Vagina (tissue), 2 donors: ENCODE measurements around the gene SLC17A3. TPM values are rescaled to one million over a fixed set of nuclear protein-coding genes. Genes with fewer than 3 reads are reported as not detected.

ENCODE experiments used
- DNase-seq, 2 donors: peaks; one replicate each; pipeline ENCODE4 v3.0.0-alpha.2; 2017; ENCODE audit errors: extremely low spot score in 2 of 2
- H3K27ac ChIP-seq: fragments of 200-600 bp; sonication (generic); one replicate; pipeline ENCODE4 v1.5.1; 2019
- H3K27me3 ChIP-seq: fragments of 200-600 bp; sonication (generic); one replicate; pipeline ENCODE4 v1.5.1; 2019
- H3K36me3 ChIP-seq, 2 donors: fragments of 200-600 bp; sonication (generic); one replicate each; pipeline ENCODE4 v1.5.1; 2017 to 2019
- H3K4me1 ChIP-seq: fragments of 200-600 bp; sonication (generic); one replicate; pipeline ENCODE4 v1.5.1; 2019
- H3K4me3 ChIP-seq, 2 donors: fragments of 200-600 bp; sonication (generic); 1 replicate in 1 of 2; 2 replicates in 1 of 2; pipeline ENCODE4 v1.5.1; 2016 to 2019
- H3K9me3 ChIP-seq: fragments of 200-600 bp; sonication (generic); one replicate; pipeline ENCODE4 v1.5.1; 2019
- POLR2A ChIP-seq, 2 donors: fragments of 450-650 bp; IDR thresholded peaks; one replicate each; pipeline ENCODE4 v1.6.1; 2017; ENCODE audit warnings: antibody characterized with exemption in 2 of 2, mild to moderate bottlenecking in 2 of 2, moderate library complexity in 2 of 2
- POLR2AphosphoS5 ChIP-seq, 2 donors: sonication (generic); formaldehyde crosslinking; IDR thresholded peaks; one replicate each; pipeline ENCODE4 v1.9.0; 2017; ENCODE audit warnings: antibody characterized with exemption in 2 of 2, mild to moderate bottlenecking in 2 of 2, low read depth in 1 of 2; ENCODE audit not compliant: insufficient read depth in 1 of 2
- intact Hi-C: fragments of 100-400 bp; cut with DNase I; formaldehyde crosslinking; loops from one replicate; pipeline ENCODE4 v1.15.1; 2023
- total RNA-seq: library from RNA; depleted of rRNA; stranded (reverse); fragments of >200 nt; gene quantifications from one replicate; pipeline ENCODE4 v1.2.3, GENCODE V29; 2016
- TF ChIP-seq, protein P1 (sequence below), 3 experiments: fragments of 450-650 bp in 2 of 3; fragments of 200-600 bp in 1 of 3; sonication (generic) in 1 of 3; IDR thresholded peaks; one replicate each; pipeline ENCODE4 v1.5.1; 2017 to 2019; ENCODE audit warnings: antibody characterized with exemption in 3 of 3, mild to moderate bottlenecking in 2 of 3, moderate library complexity in 2 of 3

Gene SLC17A3
- total RNA-seq, 1 donor from 2014 or later, result not detected

GRCh38 chr6:25903467-25904099, 29.5 kb upstream of the SLC17A3 start:
- DNase-seq, result no peak

GRCh38 chr6:25902071-25902470, 28.0 kb upstream of the SLC17A3 start:
- Histone ChIP-seq H3K27me3 (no peaks in the 10 kb centered on the region), H3K27ac (no peak overlapping the region), H3K4me1 (no peaks in the 10 kb centered on the region), H3K4me3 (no peak overlapping the region), H3K36me3 (no peaks in the 10 kb centered on the region), H3K9me3 (no peaks in the 10 kb centered on the region)
- intact Hi-C loops, result no loop called here
- no peak for DNase-seq
- TF ChIP-seq POLR2AphosphoS5 (IDR thresholded peaks at IDR 0.05; ENCODE audit: insufficient read depth in 1 of 2, low read depth in 1 of 2) (no peak), POLR2A (IDR thresholded peaks at IDR 0.05) (no peak)
- TF ChIP-seq, protein P1, sequence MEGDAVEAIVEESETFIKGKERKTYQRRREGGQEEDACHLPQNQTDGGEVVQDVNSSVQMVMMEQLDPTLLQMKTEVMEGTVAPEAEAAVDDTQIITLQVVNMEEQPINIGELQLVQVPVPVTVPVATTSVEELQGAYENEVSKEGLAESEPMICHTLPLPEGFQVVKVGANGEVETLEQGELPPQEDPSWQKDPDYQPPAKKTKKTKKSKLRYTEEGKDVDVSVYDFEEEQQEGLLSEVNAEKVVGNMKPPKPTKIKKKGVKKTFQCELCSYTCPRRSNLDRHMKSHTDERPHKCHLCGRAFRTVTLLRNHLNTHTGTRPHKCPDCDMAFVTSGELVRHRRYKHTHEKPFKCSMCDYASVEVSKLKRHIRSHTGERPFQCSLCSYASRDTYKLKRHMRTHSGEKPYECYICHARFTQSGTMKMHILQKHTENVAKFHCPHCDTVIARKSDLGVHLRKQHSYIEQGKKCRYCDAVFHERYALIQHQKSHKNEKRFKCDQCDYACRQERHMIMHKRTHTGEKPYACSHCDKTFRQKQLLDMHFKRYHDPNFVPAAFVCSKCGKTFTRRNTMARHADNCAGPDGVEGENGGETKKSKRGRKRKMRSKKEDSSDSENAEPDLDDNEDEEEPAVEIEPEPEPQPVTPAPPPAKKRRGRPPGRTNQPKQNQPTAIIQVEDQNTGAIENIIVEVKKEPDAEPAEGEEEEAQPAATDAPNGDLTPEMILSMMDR (IDR thresholded peaks at IDR 0.05), result no peak

More at GRCh38 chr6:25903467-25904099, 29.5 kb upstream of the SLC17A3 start:
- H3K27me3 ChIP-seq, result no peaks in the 10 kb centered on the region
- no peaks in the 10 kb centered on the region for H3K36me3 ChIP-seq
- no peaks in the 10 kb centered on the region for H3K4me1 ChIP-seq
- intact Hi-C loops, result no loop called here
- TF ChIP-seq, protein P1 (IDR thresholded peaks at IDR 0.05), result no peak
- no peak for TF ChIP-seq POLR2A (IDR thresholded peaks at IDR 0.05)
- no peak for TF ChIP-seq POLR2AphosphoS5 (IDR thresholded peaks at IDR 0.05; ENCODE audit: insufficient read depth in 1 of 2, low read depth in 1 of 2)
- H3K9me3 ChIP-seq, result no peaks in the 10 kb centered on the region
- no peak overlapping the region for H3K27ac ChIP-seq
- no peak overlapping the region for H3K4me3 ChIP-seq

DNA sequence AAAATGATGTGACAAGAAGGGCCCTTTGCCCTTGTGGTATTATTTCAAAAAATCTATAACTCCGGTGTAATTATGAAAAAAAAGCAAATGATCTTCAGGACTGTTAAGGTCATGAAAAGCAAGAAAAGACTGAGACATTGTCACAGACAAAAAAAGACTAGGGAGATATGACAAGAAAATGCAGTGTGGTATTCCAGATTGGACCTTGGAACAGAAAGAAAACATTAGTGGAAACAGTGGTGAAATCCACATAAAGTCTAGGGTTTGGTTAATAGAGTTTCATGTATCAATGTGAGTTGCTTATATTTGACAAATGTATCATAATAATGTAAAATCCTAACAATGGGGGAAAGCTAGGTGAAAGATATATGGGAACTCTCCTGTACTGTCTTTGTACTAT, 26.8 kb upstream of the SLC17A3 start:
- no peaks in the 10 kb centered on the region for H3K27me3 ChIP-seq
- intact Hi-C loops, result no loop called here
- no peak overlapping the region for H3K4me3 ChIP-seq
- H3K36me3 ChIP-seq, result no peaks in the 10 kb centered on the region
- no peak overlapping the region for H3K27ac ChIP-seq
- no peaks in the 10 kb centered on the region for H3K9me3 ChIP-seq
- no peaks in the 10 kb centered on the region for H3K4me1 ChIP-seq
- DNase-seq, result no peak
- no peak for TF ChIP-seq POLR2A (IDR thresholded peaks at IDR 0.05)
- TF ChIP-seq, protein P1 (IDR thresholded peaks at IDR 0.05), result no peak
- TF ChIP-seq POLR2AphosphoS5 (IDR thresholded peaks at IDR 0.05; ENCODE audit: insufficient read depth in 1 of 2, low read depth in 1 of 2), result no peak

DNA sequence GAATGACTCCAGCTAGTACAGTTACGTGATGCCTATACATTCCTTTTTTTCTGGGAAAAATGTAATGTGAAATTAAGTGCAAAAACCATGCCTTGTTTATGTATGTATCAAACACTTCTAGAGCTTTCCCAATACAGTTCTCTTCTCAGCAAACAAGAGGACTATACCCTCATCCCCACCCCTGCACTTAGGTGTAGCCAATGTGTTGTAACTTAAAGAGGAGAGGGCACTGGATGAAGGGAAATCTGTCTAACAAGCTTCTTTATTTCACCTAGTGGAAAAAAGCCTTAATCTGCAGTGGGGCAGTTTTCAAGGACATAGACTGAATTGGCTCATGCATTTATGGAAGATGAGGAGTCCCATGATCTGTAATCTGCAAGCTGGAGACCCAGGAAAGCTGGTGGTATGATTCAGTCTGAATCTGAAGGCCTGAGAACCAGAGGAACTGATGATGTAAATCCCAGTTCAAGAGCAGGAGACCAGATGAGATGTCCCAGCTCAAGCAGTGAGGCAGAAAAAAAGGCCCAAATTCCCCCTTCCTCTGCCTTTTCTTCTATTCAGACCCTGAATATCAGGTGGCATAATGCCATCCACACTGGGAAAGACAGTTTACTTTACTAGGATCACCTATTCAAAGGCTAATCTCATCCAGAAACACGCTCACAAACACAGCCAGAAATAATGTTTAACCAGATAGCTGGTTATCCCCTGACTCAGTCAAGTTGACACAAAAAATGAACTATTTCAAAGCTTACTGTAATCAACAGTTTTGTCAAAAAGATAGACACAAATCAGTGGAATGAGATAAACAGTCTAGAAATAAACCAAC, 25.8 kb upstream of the SLC17A3 start:
- Histone ChIP-seq H3K4me3 (no peak overlapping the region), H3K9me3 (no peaks in the 10 kb centered on the region), H3K4me1 (no peaks in the 10 kb centered on the region), H3K27ac (no peak overlapping the region), H3K27me3 (no peaks in the 10 kb centered on the region), H3K36me3 (no peaks in the 10 kb centered on the region)
- no peak for TF ChIP-seq POLR2AphosphoS5 (IDR thresholded peaks at IDR 0.05; ENCODE audit: insufficient read depth in 1 of 2, low read depth in 1 of 2)
- TF ChIP-seq, protein P1 (IDR thresholded peaks at IDR 0.05), result no peak
- TF ChIP-seq POLR2A (IDR thresholded peaks at IDR 0.05), result no peak
- intact Hi-C loops, result no loop called here
- DNase-seq, result no peak

DNA sequence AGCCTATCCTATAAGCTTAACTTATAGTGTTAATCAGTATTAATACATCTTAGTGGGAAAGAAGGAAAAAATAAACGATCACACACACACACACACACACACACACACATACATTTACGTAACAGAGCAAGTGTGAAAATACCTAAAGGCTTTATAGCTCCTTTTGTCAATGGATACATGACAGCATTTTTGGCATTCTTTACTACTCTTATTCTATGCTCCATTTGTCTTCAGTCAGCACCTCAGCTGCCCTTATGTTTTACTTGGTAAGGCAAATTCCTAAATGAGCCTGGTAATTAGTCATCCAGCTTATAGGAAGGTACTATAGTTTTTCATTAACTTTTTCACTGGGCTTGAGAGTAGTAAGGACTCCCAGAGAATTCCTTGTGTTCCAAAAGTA, 25.1 kb upstream of the SLC17A3 start:
- H3K9me3 ChIP-seq, result no peaks in the 10 kb centered on the region
- H3K4me3 ChIP-seq, result no peak overlapping the region
- H3K27ac ChIP-seq, result no peak overlapping the region
- H3K27me3 ChIP-seq, result no peaks in the 10 kb centered on the region
- no peak for DNase-seq
- H3K4me1 ChIP-seq, result no peaks in the 10 kb centered on the region
- TF ChIP-seq POLR2A (IDR thresholded peaks at IDR 0.05) (no peak), POLR2AphosphoS5 (IDR thresholded peaks at IDR 0.05; ENCODE audit: insufficient read depth in 1 of 2, low read depth in 1 of 2) (no peak)
- TF ChIP-seq, protein P1 (IDR thresholded peaks at IDR 0.05), result no peak
- intact Hi-C loops, result no loop called here
- no peaks in the 10 kb centered on the region for H3K36me3 ChIP-seq
